MM.1S (cell line): ENCODE measurements around the gene B3GNT8.

ENCODE experiments used
- EZH2 ChIP-seq: fragments of 300-600 bp; sonication (generic); optimal IDR thresholded peaks from 2 replicates; pipeline ENCODE3; 2017; ENCODE audit warnings: low read depth, mild to moderate bottlenecking, antibody characterized with exemption, low read length, mixed read lengths
- EZH2phosphoT487 ChIP-seq: fragments of 300-600 bp; sonication (generic); IDR thresholded peaks from 2 replicates; pipeline ENCODE4 v1.6.1; 2018; ENCODE audit warnings: antibody characterized with exemption, low read length
- TF ChIP-seq, protein P1 (sequence below): fragments of 300-600 bp; sonication (generic); IDR thresholded peaks from 2 replicates; pipeline ENCODE4 v1.5.1; 2016; ENCODE audit warnings: antibody characterized with exemption, low read length, mixed read lengths

DNA sequence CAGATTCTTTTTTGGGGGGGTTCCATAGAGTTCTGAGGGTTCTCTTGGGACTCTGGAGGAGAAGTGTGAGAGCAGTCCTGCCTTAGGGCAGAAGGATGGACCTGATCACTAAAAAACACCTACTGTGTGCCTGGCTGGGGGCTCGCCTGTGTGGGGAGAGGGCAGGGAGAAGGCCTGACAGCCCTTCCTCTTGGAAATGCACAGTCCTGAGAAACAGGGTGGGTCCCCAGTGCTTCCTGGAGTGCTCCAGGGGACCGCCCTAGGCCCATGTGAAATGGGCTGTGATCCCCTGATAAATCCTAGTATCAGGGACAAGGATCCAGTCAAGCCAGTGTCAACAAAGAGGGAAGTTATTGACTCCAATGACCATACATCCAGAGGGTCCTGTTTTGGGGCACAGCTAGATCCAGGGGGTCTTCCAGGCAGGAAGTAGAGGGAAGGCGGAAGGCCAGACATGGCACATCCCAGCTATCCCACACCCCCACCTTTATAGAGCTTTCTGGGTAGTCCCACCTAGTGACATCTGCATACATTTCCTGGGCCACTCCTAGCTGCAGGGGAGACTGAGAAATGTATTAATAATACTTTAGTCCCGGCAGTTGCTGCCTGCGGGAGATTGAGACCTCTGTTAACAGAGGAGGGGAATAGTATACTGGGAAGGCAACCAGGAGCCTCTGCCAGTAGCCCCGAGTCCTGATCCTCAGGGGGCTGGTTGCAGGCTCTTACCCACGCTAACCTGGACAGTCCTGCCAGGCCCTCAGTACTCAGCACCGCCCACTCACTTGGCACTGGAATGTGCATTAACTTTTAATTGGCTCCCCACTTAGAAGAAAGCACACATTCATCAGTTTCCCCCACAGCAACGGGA is 15.8 kb downstream of the B3GNT8 start:
- TF ChIP-seq, protein P1, sequence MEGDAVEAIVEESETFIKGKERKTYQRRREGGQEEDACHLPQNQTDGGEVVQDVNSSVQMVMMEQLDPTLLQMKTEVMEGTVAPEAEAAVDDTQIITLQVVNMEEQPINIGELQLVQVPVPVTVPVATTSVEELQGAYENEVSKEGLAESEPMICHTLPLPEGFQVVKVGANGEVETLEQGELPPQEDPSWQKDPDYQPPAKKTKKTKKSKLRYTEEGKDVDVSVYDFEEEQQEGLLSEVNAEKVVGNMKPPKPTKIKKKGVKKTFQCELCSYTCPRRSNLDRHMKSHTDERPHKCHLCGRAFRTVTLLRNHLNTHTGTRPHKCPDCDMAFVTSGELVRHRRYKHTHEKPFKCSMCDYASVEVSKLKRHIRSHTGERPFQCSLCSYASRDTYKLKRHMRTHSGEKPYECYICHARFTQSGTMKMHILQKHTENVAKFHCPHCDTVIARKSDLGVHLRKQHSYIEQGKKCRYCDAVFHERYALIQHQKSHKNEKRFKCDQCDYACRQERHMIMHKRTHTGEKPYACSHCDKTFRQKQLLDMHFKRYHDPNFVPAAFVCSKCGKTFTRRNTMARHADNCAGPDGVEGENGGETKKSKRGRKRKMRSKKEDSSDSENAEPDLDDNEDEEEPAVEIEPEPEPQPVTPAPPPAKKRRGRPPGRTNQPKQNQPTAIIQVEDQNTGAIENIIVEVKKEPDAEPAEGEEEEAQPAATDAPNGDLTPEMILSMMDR = no peak
- TF ChIP-seq EZH2 (no peak), EZH2phosphoT487 (no peak)
